MM.1S (cell line): ENCODE results near the gene DHRS3.

Source experiments
- CTCF ChIP-seq: fragments of 300-600 bp; sonication (generic); IDR thresholded peaks from 2 replicates; pipeline ENCODE4 v1.5.1; 2016; ENCODE audit warnings: antibody characterized with exemption, low read length, mixed read lengths
- EZH2phosphoT487 ChIP-seq: fragments of 300-600 bp; sonication (generic); IDR thresholded peaks from 2 replicates; pipeline ENCODE4 v1.6.1; 2018; ENCODE audit warnings: antibody characterized with exemption, low read length

GRCh38 chr1:12549460-12550349, 68.3 kb downstream of the DHRS3 start:
- TF ChIP-seq EZH2phosphoT487 (no peak), CTCF (no peak)
